ENCODE data around the gene PRCP. TPM values are rescaled to one million over a fixed set of nuclear protein-coding genes. Genes with fewer than 3 reads are reported as not detected.

The PRCP gene
- total RNA-seq, 1 experiment from 2014 or later, result 53.9 TPM

DNA sequence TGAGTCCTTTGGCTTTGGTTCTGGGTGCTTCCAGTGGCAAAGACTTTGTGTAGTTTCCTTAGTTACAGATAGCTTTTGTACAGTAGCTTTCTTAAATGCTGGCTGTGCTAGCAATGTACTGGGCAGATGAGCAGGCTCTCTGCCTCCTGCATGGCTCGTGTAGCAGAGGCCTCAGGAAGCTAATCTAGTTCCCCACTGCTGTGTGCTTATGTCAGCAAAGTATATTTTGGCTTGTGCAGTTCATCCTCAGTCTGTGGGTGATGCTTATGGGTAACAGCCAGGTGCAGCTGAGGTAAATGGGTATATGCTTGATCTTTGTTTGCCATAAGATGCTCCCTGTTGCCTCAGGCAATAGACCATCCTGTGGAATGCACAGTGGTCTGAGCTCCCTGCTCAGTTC lies 97.5 kb downstream of the PRCP start (continued):
- TF ChIP-seq, protein P1, sequence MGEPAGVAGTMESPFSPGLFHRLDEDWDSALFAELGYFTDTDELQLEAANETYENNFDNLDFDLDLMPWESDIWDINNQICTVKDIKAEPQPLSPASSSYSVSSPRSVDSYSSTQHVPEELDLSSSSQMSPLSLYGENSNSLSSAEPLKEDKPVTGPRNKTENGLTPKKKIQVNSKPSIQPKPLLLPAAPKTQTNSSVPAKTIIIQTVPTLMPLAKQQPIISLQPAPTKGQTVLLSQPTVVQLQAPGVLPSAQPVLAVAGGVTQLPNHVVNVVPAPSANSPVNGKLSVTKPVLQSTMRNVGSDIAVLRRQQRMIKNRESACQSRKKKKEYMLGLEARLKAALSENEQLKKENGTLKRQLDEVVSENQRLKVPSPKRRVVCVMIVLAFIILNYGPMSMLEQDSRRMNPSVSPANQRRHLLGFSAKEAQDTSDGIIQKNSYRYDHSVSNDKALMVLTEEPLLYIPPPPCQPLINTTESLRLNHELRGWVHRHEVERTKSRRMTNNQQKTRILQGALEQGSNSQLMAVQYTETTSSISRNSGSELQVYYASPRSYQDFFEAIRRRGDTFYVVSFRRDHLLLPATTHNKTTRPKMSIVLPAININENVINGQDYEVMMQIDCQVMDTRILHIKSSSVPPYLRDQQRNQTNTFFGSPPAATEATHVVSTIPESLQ (CRISPR knock-in tag; IDR thresholded peaks at IDR 0.05), result no peak
- TF ChIP-seq IRF2 (CRISPR knock-in tag; IDR thresholded peaks at IDR 0.05; ENCODE audit: borderline replicate concordance, low read depth), result no peak

DNA sequence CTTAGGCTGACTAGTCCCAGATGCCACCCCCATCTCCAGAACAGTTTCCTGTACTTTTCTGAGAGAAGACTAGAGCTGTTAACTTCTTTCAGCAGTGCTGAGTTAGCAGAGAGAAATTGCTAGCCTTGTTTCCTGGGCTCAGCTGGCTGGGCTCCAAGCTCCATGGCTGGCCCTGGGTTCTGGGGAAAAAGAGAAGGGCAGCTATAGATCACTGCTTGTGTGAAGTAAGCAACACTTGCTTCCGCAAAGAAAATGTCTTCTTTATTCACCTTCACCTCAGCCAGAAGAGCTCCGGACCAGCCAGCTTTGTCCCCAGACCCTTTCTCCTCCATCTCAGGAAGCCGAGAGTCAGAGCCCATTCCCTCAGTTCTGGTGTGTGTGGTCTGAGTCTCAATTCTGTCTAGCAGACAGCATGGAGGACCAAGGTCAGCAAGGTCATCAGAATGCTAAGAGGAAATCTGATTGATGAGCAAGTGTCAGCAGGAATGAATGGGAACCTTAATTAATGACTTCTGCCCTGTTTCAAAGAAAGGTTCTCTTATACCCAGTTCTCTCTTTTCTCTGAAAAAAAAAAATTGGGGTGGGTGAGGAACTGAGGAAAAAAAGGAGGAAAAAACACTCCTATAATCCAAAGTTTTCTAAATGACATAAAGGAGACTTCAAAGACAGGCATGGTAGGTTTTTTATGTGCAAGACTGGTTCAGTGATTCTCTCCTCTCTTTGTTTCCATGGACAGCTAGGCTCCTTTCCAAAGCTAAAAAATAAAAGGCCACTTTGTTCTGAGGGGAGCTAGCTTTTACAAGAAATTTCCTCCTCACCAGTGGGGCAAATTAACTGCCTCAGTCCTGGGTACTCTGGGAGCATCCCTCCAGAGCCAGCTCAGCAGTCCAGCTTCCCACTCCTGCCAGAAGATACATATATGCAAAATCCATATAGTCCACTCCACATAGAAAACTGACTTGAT lies 103.0 kb downstream of the PRCP start:
- H3K27ac Mint-ChIP-seq, result no peak overlapping the region
- ChIA-PET POLR2A (no interaction called here), CTCF (interaction anchor here (1.6 kb wide), 1 partner anchor 21 kb away, joined by 6 read pairs; no protein-coding TSS in a partner anchor)
- H3K36me3 Mint-ChIP-seq, result no peaks in the 10 kb centered on the region
- no peak for DNase-seq (ENCODE audit: low spot score)
- no peaks in the 10 kb centered on the region for H3K9me3 Mint-ChIP-seq
- H3K4me3 Mint-ChIP-seq, result no peak overlapping the region
- H3K27me3 Mint-ChIP-seq (ENCODE audit: low read depth), result no peaks in the 10 kb centered on the region
- no peaks in the 10 kb centered on the region for H3K4me1 Mint-ChIP-seq
- no peak for ATAC-seq
- TF ChIP-seq ETV6 (CRISPR knock-in tag; IDR thresholded peaks at IDR 0.05), result no peak
- no peak for TF ChIP-seq HMGA2 (CRISPR knock-in tag; IDR thresholded peaks at IDR 0.05)
- TF ChIP-seq NFYB (CRISPR knock-in tag; conservative IDR thresholded peaks at IDR 0.05; ENCODE audit: low read depth), result no peak
- TF ChIP-seq ZBTB21 (CRISPR knock-in tag; IDR thresholded peaks at IDR 0.05; ENCODE audit: borderline replicate concordance), result no peak
- TF ChIP-seq TP53 (CRISPR knock-in tag; IDR thresholded peaks at IDR 0.05), result no peak
- TF ChIP-seq SP1 (CRISPR knock-in tag; conservative IDR thresholded peaks at IDR 0.05), result no peak
- TF ChIP-seq NFATC4 (CRISPR knock-in tag; IDR thresholded peaks at IDR 0.05), result no peak
- TF ChIP-seq NR1H2 (CRISPR knock-in tag; IDR thresholded peaks at IDR 0.05), result no peak
- TF ChIP-seq ZNF138 (CRISPR knock-in tag; conservative IDR thresholded peaks at IDR 0.05), result no peak

DNA sequence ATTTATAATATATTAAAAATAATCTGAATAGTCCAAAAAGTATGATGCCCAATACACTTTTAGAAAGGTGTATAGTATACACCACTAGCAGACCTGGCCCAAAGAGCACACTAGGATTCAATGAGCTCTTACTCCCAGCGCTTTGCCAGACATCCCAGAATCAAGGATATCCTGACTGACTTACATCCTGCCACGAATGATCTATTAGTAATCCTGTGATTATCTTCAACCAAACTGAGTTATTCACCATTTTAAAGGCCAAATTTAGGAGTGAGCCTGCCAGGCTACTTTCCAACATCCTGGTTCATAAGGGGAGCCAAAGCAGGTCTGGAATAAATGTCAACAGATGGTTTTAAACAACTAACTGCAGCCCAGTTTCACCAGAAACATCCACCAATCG lies 105.7 kb downstream of the PRCP start:
- DNase-seq (ENCODE audit: low spot score) (no peak), ATAC-seq (no peak)
- Mint-ChIP-seq H3K4me3 (no peak overlapping the region), H3K4me1 (no peaks in the 10 kb centered on the region), H3K36me3 (no peaks in the 10 kb centered on the region), H3K9me3 (no peaks in the 10 kb centered on the region), H3K27me3 (ENCODE audit: low read depth) (no peaks in the 10 kb centered on the region), H3K27ac (no peak overlapping the region)
- CTCF ChIA-PET, result interaction anchor here (1.1 kb wide), 1 partner anchor 18 kb away, joined by 6 read pairs; no protein-coding TSS in a partner anchor
- POLR2A ChIA-PET, result no interaction called here
- TF ChIP-seq, protein P2, sequence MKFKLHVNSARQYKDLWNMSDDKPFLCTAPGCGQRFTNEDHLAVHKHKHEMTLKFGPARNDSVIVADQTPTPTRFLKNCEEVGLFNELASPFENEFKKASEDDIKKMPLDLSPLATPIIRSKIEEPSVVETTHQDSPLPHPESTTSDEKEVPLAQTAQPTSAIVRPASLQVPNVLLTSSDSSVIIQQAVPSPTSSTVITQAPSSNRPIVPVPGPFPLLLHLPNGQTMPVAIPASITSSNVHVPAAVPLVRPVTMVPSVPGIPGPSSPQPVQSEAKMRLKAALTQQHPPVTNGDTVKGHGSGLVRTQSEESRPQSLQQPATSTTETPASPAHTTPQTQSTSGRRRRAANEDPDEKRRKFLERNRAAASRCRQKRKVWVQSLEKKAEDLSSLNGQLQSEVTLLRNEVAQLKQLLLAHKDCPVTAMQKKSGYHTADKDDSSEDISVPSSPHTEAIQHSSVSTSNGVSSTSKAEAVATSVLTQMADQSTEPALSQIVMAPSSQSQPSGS (CRISPR knock-in tag; IDR thresholded peaks at IDR 0.05; ENCODE audit: borderline replicate concordance, low read depth), result no peak
- TF ChIP-seq FOXP1 (CRISPR knock-in tag; IDR thresholded peaks at IDR 0.05; ENCODE audit: borderline replicate concordance), result no peak
- TF ChIP-seq, protein P3, sequence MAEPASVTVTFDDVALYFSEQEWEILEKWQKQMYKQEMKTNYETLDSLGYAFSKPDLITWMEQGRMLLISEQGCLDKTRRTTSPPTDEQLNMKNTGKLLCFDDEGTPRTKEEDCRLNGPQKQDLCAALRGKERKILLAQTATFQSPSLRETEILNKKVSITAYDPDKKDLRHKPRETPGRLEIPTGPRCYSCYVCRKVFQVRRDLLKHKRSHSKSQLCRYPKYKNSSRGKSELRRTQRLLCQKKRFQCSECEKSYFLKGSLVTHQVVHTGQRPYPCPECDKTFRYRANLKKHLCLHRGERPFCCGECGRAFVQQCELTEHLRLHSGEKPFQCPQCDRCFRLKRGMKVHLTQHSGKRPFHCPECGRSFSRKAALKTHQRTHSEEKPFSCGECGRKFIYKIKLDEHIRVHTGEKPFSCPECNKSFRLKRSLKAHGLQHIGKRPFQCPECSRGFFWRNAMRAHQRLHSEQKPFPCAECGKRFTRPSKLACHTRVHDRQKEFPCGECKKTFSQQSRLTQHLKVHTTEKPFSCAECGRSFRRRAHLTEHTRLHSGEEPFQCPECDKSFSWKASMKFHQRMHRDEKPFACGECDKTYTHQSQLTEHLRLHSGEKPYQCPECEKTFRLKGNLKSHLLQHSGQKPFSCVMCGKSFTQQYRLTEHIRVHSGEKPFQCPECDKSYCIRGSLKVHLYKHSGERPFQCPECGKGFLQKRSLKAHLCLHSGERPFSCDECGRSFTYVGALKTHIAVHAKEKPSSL (CRISPR knock-in tag; conservative IDR thresholded peaks at IDR 0.05), result no peak
